Measurements from ENCODE around the gene MEIS3.
"Not testable (repeated sequence)": the region's sequence is repeated elsewhere in the genome, so short reads cannot be mapped to it uniquely, and the experiment has no call there.

Gene MEIS3

DNA sequence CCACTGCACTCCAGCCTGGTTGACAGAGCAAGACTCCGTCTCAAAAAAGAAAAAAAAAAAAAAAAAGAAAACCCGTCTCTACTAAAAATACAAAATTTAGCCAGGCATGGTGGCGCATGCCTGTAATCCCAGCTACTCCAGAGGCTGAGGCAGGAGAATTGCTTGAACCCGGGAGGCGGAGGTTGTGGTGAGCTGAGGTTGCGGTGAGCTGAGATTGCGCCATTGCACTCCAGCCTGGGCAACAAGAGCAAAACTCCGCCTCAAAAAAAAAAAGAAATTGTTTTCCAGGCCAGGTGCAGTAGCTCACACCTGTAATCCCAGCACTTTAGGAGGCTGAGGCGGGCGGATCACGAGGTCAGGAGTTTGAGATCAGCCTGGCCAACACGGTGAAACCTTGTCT, 32.7 kb downstream of the MEIS3 start:
- DNase-seq (ENCODE audit: low read depth in 2 of 2): not testable (repeated sequence)

DNA sequence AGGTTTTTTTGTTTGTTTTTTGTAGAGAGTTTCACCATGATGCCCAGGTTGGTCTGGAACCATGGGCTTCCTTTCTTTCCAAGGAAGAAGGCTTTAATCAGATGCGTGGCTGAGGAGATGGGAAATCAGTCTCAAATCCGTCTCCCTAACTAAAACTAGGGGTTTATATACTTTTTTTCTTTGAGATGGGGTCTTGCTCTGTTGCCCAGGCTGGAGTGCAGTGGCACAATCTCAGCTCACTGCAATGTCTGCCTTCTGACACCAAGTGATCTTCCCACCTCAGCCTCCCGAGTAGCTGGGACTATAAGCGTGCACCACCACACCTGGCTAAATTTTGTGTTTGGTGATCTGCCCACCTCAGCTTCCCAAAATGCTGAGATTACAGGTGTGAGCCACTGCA, 34.8 kb downstream of the MEIS3 start:
- DNase-seq (ENCODE audit: low read depth in 2 of 2): not testable (repeated sequence)

DNA sequence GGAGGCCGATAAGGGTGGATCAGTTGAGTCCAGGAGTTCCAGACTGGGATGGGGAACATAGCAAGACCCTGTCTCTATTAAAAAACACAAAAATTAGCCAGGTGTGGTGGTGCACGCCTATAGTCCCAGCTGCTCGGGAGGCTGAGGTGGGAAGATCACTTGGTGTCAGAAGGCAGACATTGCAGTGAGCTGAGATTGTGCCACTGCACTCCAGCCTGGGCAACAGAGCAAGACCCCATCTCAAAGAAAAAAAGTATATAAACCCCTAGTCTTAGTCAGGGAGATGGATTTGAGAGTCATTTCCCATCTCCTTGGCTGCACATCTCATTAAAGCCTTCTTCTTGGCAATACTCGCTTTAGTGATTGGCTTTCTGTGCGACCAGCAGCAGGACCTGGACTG, 35.4 kb downstream of the MEIS3 start:
- DNase-seq (ENCODE audit: low read depth in 2 of 2): not testable (repeated sequence)

DNA sequence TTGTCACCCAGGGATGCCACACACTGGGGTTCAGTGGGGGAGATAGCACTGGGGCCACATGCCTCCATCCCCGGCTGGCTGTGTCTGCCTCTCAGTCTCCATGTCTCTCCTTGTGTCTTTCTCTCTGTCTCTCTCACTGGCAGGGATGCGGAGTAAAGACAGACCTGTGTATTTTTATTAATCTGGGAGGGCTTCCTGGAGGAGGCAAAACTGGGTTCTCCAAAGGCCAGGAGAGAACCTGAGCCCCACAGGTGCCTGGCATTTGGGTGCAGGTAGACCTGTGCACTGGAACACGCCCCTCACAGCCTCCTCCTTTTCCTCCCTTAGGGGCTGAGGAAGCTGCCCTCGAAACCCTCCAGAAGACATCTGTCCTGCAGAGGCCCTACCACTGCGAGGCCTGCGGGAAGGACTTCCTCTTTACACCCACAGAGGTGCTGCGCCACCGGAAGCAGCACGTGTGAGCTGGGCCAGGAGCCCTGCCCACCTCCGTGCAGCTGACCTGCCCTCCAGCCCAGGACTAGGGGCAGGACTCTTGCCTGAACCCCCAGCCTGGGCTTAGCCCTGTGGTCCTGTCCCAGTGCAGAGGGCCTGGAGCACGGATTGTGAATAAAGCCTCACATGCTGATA, 37.6 kb downstream of the MEIS3 start:
- DNase-seq (ENCODE audit: low read depth in 2 of 2): no peak

DNA sequence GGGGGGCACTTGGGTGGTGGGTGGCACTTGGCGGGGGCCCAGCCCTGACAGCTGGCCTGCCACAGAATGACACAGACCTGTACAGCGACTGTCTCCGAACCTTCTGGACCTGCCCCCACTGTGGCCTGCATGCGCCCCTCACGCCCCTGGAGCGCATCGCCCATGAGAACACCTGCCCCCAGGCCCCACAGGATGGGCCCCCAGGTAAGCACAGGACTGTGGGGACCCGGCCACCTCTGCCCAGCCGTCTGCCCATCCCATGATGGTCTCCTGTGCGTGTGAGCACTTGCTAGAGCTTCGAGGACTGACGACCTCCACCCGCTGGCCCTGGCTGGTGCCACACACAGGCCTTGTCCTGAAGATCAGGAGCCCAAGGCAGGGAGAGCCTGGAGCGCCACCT, 38.2 kb downstream of the MEIS3 start:
- DNase-seq (ENCODE audit: low read depth in 2 of 2): no peak

DNA sequence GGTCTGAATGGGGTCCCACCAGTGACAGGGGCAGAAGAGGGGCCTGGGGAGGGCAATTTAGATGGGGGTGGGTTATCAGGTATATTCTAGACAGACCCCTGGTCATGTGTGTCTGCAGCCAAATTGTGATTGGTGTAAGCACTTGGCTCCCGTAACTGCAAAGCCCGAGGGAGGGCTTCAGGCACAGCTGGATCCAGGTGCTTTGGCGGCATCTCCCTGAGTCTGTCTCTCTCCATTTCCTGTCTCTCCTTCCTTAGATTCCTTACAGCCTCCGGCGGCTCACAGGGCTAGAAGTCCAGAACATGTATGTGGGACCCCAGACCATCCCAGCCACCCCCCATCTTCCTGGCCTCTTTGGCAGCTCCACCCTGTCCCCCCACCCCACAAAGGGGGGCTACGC, 38.8 kb downstream of the MEIS3 start:
- DNase-seq (ENCODE audit: low read depth in 2 of 2): no peak

DNA sequence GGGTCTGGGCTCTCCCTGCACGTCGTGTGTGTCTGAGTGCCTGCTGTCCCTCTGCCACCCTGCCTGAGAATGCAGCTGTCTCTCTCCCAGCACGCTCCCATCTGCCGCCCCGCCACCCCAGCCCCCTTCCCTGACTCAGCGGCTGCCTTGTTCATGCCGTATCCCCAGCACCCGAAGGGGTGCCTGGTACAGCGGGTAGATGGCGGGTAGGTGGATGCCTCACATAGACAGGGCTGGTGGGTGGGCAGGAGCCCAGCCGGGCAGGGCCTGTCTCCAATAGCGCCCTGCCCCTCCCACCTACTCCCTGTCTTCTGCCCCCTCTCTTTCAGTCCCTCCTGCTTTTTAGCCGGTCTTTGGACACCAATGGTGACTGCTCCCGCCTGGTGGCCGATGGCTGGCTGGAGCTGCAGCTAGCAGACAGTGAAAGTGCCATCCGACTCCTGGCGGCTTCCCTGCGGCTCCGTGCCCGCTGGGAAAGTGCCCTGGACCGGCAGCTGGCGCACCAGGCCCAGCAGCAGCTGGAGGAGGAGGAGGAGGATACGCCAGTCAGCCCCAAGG, 39.9 kb downstream of the MEIS3 start:
- DNase-seq (ENCODE audit: low read depth in 2 of 2): no peak

DNA sequence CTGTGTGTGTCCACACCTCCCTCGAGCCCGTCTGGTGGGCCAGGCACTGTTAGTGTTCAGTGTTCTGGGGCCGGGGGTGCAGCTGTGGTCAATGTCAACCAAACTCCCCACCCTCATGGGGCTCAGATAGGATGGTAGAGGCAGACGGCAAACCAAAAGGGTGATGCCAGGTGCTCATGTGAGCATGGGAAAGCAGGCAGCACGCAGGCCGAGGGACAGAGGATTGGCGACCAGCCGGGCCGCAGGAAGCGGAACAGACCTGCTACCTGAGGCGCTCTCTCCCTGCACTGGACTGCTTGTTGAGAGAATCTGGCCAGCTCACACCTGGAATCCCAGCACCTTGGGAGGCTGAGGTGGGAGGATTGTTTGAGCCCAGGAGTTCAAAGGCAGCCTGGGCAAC, 41.1 kb downstream of the MEIS3 start:
- DNase-seq (ENCODE audit: low read depth in 2 of 2): no peak

DNA sequence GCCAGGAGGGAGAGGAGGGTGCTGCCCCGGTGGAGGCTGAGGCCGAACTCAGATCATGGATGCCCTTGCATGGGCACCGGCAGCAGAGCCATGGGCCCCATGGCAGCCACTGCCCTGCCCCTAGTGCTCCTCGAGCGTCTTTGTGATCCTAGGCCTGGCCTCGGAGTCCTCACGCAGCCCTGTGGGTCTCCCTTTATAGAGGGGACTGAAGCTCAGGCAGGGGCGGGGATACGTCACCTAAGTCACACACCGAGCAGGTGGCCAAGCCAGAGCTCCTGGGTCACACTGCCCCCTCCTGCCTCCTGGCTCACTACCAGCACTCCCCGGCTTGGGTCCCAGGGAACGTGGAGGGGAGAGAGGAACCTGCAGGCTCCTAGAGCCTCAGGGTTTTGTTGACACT, 41.5 kb downstream of the MEIS3 start:
- no peak for DNase-seq (ENCODE audit: low read depth in 2 of 2)

DNA sequence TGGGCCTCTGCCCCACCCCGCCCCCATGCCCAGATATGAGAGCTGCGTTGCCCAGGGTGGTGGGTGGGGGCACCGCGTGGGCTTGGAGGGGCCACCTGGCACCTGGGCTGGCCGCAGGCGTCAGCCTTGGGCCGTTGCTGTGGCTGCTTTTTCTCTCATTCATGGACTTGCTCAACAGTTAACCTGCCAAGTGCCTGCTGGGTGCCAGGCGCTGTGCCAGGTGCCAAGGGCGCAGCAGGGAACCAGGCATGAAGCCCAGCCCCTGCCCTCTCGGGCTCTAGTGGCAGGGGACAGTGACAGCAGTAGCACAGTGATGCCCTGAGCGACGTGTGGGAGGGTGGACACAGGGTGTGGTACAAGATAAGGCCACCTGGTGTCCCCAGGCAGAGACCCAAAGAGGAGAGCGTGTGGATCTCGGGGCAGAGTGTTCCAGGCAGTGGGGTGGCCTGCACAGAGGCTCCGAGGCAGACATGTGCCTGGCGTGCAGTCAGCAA, 42.1 kb downstream of the MEIS3 start:
- DNase-seq (ENCODE audit: low read depth in 2 of 2): no peak

DNA sequence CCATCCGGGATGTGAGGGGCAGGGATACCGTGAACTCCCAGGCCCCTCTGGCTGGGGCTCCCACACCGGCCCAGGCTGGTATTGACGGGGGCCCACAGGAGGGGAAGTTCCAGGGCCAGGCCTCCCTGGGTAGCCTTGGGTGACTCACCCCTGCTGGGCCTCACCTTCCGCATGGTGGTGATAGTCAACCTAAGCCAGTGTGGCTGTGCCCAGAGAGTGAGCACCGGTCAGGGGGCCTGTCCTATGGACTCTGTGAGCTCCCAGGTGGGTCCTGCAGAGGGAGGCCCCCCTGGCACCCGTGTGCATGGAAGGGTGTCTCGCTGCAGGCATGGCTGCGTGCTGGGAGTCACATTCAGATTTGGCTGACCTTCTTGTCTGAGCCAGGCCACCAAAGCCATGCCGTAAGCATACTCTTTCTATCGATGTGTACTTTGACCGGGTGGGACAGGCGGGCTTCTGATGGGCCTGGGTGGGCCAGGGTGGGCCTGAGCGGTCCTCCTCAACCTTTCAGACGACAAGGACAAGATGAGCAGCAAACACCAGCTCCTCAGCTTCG, 42.7 kb downstream of the MEIS3 start:
- no peak for DNase-seq (ENCODE audit: low read depth in 2 of 2)

DNA sequence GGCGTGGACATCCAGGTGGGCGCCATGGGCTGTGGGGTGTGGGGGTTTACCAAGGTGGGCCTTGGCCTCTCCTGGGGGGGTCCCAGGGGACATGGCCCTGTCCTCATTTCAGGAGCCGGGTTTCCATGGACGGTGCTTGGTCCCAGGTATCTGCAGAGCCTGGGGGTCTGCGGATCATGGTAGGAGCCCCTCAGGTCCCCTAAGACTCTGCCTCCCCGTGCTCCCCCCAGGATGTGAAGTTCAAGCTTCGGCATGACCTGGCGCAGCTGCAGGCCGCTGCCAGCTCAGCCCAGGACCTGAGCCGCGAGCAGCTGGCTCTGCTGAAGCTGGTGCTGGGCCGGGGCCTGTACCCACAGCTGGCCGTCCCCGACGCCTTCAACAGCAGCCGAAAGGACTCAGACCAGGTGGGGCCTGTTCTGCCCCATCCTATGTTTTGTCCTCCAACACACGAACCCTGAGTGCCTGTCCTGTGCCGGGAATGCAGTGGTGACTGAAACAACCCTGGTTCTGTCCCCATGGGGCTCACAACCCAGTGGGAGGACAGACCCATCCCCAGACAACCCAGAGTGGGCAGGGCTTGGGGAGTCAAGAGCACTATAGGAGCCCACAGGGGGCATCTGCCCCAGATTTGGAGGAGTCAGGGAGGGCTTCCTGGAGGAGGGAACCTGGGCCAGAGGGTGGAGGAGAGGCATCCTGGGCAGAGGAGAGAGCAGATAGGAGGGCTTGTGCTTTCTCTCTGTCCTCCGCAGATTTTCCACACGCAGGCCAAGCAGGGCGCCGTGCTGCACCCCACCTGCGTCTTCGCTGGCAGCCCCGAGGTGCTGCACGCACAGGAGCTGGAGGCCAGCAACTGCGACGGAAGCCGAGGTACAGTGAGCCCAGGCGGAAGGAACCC, 43.4 kb downstream of the MEIS3 start:
- no peak for DNase-seq (ENCODE audit: low read depth in 2 of 2)

DNA sequence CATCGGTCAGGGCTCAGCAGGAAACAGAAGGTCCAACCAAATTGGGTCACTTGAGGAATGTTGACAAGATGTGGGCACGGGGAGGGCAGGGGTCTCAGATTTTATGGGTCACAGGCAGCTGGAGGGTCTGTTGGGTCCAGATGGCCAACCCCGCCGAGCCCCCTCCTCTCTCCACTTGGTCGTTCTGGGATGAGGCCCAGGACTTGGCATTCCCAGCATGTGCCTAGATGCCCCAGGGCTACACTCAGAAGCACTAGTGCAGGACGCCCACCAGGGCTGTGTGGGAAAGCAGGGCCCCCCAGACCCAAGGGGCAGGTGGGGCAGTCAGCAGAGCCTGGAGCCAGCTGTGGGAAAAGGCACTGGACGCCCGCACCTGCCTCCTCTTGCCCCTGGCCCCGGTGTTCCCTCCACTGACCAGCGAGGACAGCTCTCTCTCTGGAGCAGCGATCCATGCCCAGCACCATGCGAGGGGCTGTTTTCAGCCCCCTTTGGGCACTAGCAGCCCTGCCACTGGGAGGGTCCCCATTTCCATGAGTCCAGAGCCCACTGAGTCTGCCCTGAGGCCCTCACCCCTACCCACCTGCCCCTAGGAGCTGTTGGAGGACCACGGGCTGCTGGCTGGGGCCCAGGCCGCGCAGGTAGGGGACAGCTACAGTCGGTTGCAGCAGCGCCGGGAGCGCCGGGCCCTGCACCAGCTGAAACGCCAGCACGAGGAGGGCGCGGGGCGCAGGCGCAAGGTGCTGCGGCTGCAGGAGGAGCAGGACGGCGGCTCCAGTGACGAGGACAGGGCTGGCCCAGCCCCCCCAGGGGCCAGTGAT, 44.2 kb downstream of the MEIS3 start:
- DNase-seq (ENCODE audit: low read depth in 2 of 2): no peak

DNA sequence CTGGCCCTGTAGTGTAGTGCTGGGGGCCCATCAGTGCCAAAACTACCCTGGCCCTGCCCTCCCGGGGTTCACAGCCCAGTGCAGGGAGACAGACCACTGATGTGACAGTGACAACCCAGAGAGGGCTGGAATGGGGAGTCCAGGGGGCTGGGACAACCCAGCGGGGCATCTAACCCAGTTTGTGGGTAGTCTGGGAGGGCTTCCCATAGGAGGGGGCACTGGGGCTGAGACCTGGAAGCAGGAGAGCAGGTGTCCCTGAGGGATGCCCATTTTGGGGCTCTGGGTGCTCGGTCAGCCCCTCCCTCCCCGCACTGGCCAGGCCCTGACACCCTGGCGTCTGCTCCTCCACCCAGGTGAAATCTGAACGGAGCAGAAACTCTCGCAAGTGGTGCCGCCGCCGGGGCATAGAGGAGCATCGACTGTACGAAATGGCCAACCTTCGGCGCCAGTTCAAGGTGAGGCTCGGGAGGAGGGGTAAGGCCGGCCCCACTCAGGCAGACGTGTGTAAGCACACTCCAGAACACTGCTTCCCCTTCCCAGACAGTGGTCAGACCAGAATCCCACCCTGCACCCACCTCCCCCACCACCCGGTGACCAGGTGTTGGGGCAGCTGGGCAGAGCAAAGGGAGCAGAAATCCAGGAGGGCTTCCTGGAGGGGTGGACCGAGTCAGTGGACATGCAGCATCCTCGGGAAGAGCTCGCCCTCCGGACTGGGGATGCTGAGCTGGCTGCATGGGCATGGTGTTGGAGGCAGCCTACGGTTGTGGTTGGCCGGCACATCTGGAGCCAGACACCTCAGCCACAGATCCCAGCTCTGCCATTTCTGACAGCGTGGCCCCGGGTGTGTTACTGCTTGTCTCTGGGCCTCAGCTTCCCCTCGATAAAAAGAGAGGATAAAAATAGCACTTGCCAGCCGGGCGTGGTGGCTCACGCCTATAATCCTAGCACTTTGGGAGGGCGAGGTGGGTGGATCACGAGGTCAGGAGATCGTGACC, 45.8 kb downstream of the MEIS3 start:
- no peak for DNase-seq (ENCODE audit: low read depth in 2 of 2)

DNA sequence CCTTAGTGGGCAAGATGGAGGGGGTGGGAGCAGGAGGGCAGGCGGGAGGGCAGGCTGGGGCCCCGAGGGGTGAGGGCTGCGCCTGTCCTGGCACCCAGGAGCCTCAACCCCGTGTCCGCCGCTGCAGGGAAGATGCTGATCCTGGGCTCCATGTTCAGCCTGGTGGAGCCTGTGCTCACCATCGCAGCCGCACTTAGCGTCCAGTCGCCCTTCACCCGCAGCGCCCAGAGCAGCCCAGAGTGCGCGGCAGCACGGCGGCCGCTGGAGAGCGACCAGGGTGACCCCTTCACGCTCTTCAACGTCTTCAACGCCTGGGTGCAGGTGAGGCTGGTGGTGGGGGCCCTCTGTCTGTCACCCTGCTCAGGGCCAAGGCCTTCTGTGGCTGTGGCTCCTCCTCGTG, 46.7 kb downstream of the MEIS3 start:
- DNase-seq (ENCODE audit: low read depth in 2 of 2): no peak

DNA sequence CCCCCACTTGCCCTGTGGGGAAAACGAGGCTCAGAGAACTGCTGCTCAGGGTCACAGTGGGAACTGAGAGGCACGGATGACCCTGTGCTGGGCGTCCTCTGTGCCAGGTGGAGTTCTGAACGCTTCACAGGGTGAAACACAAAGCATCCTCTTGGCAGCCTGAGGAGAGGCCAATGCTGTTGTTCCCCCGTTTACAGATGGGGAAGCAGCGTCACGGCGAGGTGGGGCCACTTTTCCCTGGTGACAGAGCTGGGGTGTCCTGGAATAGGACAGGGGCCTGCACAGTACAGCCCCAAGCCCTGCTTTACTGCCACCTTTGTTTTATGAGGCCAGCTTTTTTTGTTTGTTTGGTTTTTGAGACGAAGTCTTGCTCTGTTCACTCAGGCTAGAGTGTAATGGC, 48.1 kb downstream of the MEIS3 start:
- no peak for DNase-seq (ENCODE audit: low read depth in 2 of 2)

DNA sequence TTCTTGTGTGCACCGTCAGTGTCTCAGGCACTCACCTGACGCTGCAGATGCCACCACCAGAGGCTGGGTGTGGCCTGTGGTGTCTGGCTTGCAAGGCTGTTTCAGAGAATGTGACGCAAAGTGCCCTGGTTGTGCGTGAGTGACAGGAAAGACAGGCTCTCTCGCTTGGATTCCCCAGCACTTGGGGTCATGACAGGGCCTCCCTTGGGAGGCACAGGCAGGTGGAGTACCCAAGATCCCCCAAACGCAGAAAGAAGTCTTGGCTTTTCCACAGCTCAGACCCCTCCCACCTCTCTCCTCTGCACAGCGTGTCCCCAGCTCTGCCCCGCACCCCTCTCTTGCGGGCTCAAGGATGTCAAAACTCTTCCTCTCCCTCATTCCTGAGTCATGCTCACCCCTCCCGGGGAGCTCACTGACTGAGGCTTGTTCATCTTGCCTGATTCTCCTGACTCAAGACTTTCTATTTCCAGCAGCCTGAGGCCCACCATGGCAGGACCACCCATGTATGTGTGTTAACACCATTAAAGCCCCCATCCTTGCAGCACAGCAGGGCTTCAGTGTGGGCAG, 49.2 kb downstream of the MEIS3 start:
- DNase-seq (ENCODE audit: low read depth in 2 of 2): no peak

DNA sequence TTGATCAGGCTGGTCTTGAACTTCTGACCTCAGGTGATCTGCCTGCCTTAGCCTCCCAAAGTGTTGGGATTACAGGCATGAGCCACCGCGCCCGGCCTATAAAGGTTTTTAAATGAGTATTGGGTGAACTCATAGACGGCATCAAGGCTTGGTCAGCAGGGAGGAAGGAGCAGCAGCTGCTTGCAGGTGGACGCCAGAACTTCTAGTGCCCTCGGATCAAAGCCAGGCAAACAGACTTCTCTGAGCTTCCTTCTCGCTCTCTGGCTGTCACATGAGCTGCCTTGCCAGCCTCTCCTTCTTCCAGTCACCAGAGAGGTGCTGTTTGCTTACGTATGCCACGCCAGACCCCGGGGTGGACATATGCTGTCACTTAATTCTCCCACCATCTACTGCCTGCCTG, 53.9 kb downstream of the MEIS3 start:
- not testable (repeated sequence) for DNase-seq (ENCODE audit: low read depth in 2 of 2)

DNA sequence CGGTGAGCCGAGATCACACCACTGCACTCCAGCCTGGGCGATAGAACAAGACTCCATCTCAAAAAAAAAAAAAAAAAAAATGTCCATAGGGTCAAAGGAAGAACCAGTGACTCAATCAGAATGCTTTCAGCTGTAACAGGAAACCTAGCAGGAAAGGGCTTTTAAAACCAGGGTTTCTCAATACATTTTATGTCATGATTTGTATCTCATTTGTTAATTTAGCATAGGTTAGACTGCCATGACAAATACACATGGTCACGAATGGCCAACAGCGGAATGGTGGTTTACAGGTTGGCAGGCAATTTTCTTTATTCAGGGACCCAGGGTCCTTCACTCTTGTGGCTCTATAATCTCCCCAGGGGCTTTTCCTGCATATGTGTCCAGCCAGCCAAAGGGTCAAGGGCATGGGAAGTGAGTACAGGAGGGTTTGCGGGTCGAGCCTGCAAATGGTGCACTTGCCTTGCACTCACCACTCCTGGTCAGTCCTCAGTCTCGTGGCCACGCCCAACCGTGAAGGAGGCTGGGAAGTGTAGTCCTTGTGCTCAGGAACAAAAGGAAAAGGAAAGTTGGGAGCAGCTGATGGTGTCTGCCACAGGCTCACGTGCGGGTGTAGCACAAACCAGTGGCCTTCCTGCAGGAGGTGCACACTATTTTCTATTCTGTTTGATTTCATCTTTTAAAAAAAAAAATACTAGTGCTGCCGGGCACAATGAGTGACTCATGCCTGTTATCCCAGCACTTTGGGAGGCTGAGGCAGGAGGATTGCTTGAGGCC, 55.4 kb downstream of the MEIS3 start:
- no peak for DNase-seq (ENCODE audit: low read depth in 2 of 2)
